Activated CD4-positive, alpha-beta T cell treated with anti-CD3 and anti-CD28 coated beads, Interleukin-2, amount 50 U/mL, for 4 hours (primary cell): ENCODE measurements around the gene MAN2A1.
"Not testable (repeated sequence)": the region's sequence is repeated elsewhere in the genome, so short reads cannot be mapped to it uniquely, and the experiment has no call there.

Source experiments
- DNase-seq, 2 experiments: peaks; one replicate each; pipeline ENCODE4 v3.0.0-alpha.2; 2020

Gene MAN2A1

GRCh38 chr5:109832207-109833188 lies 142.8 kb downstream of the MAN2A1 start:
- DNase-seq: not testable (repeated sequence)

GRCh38 chr5:109833946-109834345 lies 144.2 kb downstream of the MAN2A1 start:
- DNase-seq: no peak

- no peak for DNase-seq
Measured at GRCh38 chr5:109836280-109836679, 146.6 kb downstream of the MAN2A1 start.

GRCh38 chr5:109837231-109837861 lies 147.6 kb downstream of the MAN2A1 start:
- no peak for DNase-seq

- no peak for DNase-seq
Measured at GRCh38 chr5:109838157-109838556, 148.4 kb downstream of the MAN2A1 start.

GRCh38 chr5:109844148-109844547 lies 154.4 kb downstream of the MAN2A1 start:
- no peak for DNase-seq

- no peak for DNase-seq
Measured at GRCh38 chr5:109844695-109845094, 155.0 kb downstream of the MAN2A1 start.

- no peak for DNase-seq
Measured at GRCh38 chr5:109848130-109848529, 158.4 kb downstream of the MAN2A1 start.

GRCh38 chr5:109849478-109850088 lies 159.9 kb downstream of the MAN2A1 start:
- no peak for DNase-seq

GRCh38 chr5:109852371-109853155 lies 162.8 kb downstream of the MAN2A1 start:
- no peak for DNase-seq

- DNase-seq: no peak
Measured at GRCh38 chr5:109853377-109853776, 163.7 kb downstream of the MAN2A1 start.

- DNase-seq: no peak
Measured at GRCh38 chr5:109855056-109855455, 165.3 kb downstream of the MAN2A1 start.

- no peak for DNase-seq
Measured at GRCh38 chr5:109857405-109858031, 167.8 kb downstream of the MAN2A1 start.

GRCh38 chr5:109859537-109859936 lies 169.8 kb downstream of the MAN2A1 start:
- DNase-seq: no peak

GRCh38 chr5:109862301-109862700 lies 172.6 kb downstream of the MAN2A1 start:
- no peak for DNase-seq

- DNase-seq: no peak
Measured at GRCh38 chr5:109863752-109864151, 174.0 kb downstream of the MAN2A1 start.

- DNase-seq: no peak
Measured at GRCh38 chr5:109865637-109866036, 175.9 kb downstream of the MAN2A1 start.

- no peak for DNase-seq
Measured at GRCh38 chr5:109866051-109866450, 176.3 kb downstream of the MAN2A1 start.

- DNase-seq: no peak
Measured at GRCh38 chr5:109868737-109869136, 179.0 kb downstream of the MAN2A1 start.

- no peak for DNase-seq
Measured at GRCh38 chr5:109873687-109874086, 184.0 kb downstream of the MAN2A1 start.

GRCh38 chr5:109874108-109874507 lies 184.4 kb downstream of the MAN2A1 start:
- no peak for DNase-seq

- no peak for DNase-seq
Measured at GRCh38 chr5:109876030-109876725, 186.5 kb downstream of the MAN2A1 start.
